Colonic mucosa (tissue), 4 donors: ENCODE results near the gene PELI1. TPM values are rescaled to one million over a fixed set of nuclear protein-coding genes. Genes with fewer than 3 reads are reported as not detected.
A peak's percentile ranks its signal among the peaks of the same experiment; 100 is the strongest.
"Not testable (repeated sequence)": the region's sequence is repeated elsewhere in the genome, so short reads cannot be mapped to it uniquely, and the experiment has no call there.

ENCODE experiments used
- DNase-seq: peaks from one replicate; pipeline ENCODE4 v3.0.0-alpha.2; 2020
- H3K27ac ChIP-seq: fragments of 200-600 bp; one replicate; pipeline ENCODE4 v1.8.0; 2021
- H3K27me3 ChIP-seq: fragments of 200-600 bp; one replicate; pipeline ENCODE4 v1.8.0; 2021
- H3K36me3 ChIP-seq: fragments of 200-600 bp; one replicate; pipeline ENCODE4 v1.8.0; 2021
- H3K4me1 ChIP-seq: fragments of 200-600 bp; one replicate; pipeline ENCODE4 v1.8.0; 2021; ENCODE audit warnings: mild to moderate bottlenecking
- H3K4me3 ChIP-seq: fragments of 200-600 bp; one replicate; pipeline ENCODE4 v1.8.0; 2021
- H3K9ac ChIP-seq, 2 donors: one replicate each; pipeline ENCODE4 v1.7.0; 2013; ENCODE audit warnings: control low read depth in 2 of 2, low read depth in 2 of 2, low read length in 2 of 2
- H3K9me3 ChIP-seq: fragments of 200-600 bp; one replicate; pipeline ENCODE4 v1.8.0; 2021
- CTCF ChIP-seq: fragments of 200-600 bp; IDR thresholded peaks from one replicate; pipeline ENCODE4 v1.8.0; 2022; ENCODE audit warnings: antibody characterized with exemption, mild to moderate bottlenecking
- intact Hi-C: fragments of 100-400 bp; cut with DNase I; formaldehyde crosslinking; loops from one replicate; pipeline ENCODE4 v1.14.1; 2022
- total RNA-seq, 2 donors: library from RNA; stranded (reverse); fragmentation: NEBNext Ultra II Directional in 1 of 2; extraction: Animal tissue kit (Norgen Biotek cat#: 25700) in 1 of 2; gene quantifications; one replicate each; pipeline ENCODE4 v1.2.1, GENCODE V29; 2021
- donor health status: healthy.
- donor health status: DM: no; HTN: no; CAD: no.
- donor health status: DM: no; HTN: no; CAD: no.

PELI1 gene
- total RNA-seq, 2 donors from 2014 or later = 34.3 to 57.6 TPM

DNA sequence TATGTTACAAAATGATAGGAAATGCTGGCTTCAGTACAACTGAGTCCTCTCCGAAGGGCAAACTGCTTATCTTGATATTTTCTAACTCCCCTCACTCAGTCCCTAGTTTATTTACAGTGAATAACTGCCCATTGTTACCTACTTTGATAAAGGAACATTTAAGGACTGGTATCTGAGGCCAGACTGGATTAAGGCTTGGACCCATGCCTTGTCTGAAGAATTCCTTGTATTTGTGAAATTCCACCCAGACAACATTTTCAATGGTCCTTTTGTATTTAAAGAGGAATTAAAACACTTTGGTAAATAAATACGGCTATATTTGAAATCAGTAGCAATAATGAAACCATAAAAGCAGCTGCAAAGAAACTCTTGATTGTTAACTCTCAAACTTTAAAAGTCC lies 58.3 kb downstream of the PELI1 start:
- H3K36me3 ChIP-seq = no peaks in the 10 kb centered on the region
- H3K27me3 ChIP-seq = no peaks in the 10 kb centered on the region
- no peak overlapping the region for H3K27ac ChIP-seq
- DNase-seq = no peak
- H3K9ac ChIP-seq = no peak overlapping the region
- H3K9me3 ChIP-seq = no peaks in the 10 kb centered on the region
- TF ChIP-seq CTCF = no peak
- intact Hi-C loops = no loop called here
- no peak overlapping the region for H3K4me3 ChIP-seq
- H3K4me1 ChIP-seq = no peaks in the 10 kb centered on the region

GRCh38 chr2:64081046-64081445 lies 63.2 kb downstream of the PELI1 start:
- no peaks in the 10 kb centered on the region for H3K36me3 ChIP-seq
- H3K9ac ChIP-seq = no peak overlapping the region
- DNase-seq = no peak
- no peak overlapping the region for H3K27ac ChIP-seq
- H3K9me3 ChIP-seq = no peaks in the 10 kb centered on the region
- H3K27me3 ChIP-seq = no peaks in the 10 kb centered on the region
- no peaks in the 10 kb centered on the region for H3K4me1 ChIP-seq
- no peak overlapping the region for H3K4me3 ChIP-seq
- no peak for TF ChIP-seq CTCF
- intact Hi-C loops = no loop called here

DNA sequence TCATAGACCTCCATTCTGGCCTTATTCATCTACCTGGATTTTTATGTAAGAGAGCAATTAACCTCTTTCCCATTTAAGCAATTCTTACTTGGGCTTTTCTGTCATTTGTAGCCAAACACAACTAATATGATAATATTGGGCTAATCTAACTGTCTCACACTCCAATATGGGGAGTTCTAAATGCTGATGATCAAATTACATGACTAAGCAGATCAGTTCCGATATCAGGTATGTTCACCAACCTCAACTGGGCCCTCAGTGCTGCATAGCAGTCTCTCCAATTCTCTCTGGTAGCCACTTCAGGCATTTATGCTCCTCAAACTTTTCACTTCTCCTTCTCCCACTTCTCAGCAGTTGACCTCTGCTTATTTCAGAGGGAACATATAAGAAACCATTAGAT lies 64.0 kb downstream of the PELI1 start:
- Histone ChIP-seq H3K4me3 (no peak overlapping the region), H3K36me3 (no peaks in the 10 kb centered on the region), H3K27me3 (no peaks in the 10 kb centered on the region), H3K27ac (no peak overlapping the region), H3K9me3 (no peaks in the 10 kb centered on the region), H3K9ac (no peak overlapping the region), H3K4me1 (no peaks in the 10 kb centered on the region)
- no peak for TF ChIP-seq CTCF
- intact Hi-C loops = no loop called here
- DNase-seq = no peak

GRCh38 chr2:64079688-64080087 lies 64.5 kb downstream of the PELI1 start:
- H3K4me1 ChIP-seq, H3K27ac ChIP-seq, H3K9ac ChIP-seq, DNase-seq, H3K27me3 ChIP-seq, intact Hi-C loops, H3K4me3 ChIP-seq, H3K36me3 ChIP-seq, H3K9me3 ChIP-seq: not testable (repeated sequence)

DNA sequence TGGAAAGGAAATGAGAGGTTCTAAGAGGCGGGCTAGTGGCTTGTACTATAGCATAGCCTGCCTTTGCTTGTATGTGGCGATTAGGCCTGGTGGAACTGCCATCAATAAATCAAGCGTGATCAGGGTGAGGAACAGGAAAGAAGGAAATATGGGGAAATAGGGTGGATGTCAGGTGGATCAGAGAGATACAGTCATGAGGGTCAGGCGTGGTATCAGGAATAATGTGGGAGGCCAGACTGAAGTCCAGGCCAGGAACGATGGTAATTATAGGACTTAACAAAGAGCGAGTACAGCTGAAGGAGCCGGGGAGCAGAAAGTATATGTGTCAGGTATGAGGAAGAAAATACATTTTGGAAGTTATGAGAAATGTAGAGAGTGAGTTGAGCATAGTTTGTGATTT lies 67.4 kb downstream of the PELI1 start:
- intact Hi-C loops, H3K9me3 ChIP-seq, DNase-seq, H3K27me3 ChIP-seq, H3K36me3 ChIP-seq, H3K4me1 ChIP-seq, H3K4me3 ChIP-seq, H3K9ac ChIP-seq, H3K27ac ChIP-seq: not testable (repeated sequence)

DNA sequence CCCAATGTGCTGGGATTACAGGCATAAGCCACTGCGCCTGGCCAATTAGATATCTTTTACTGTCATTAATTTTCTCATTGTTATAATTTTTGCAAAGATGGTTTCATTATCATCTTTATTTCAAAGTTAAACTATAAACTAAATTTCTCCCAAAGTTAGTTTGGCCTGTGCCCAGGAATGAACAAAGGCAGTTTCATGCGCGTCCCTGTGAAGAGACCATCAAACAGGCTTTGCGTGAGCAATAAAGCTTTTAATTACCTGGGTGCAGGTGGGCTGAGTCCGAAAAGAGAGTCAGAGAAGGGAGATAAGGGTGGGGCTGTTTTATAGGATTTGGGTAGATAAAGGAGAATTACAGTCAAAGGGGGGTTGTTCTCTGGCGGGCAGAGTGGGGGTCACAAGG lies 69.6 kb downstream of the PELI1 start:
- H3K27ac ChIP-seq, H3K27me3 ChIP-seq, intact Hi-C loops, H3K9me3 ChIP-seq, H3K4me3 ChIP-seq, H3K4me1 ChIP-seq, H3K9ac ChIP-seq, H3K36me3 ChIP-seq: not testable (repeated sequence)
- peak; percentile 47 for DNase-seq

DNA sequence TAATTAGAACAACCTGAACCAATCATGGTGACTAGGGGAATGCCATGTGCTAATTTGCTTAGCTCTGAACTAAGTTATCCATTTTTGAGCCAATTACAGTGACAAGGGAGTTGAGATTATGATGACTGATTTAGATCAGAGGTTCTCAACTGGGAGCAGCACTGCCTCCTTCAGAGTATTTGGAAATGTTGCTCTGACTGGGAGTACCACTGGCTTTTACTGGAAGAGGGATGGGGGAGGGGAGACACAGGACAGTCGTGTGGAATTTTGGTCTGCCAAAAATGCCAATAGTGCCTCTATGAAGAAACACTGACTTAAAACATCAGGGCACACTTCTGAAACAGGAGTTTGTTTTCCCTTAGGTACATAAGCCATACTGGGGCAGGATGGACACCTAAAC lies 76.9 kb downstream of the PELI1 start:
- intact Hi-C loops = no loop called here

More for the DNA sequence above, 76.9 kb downstream of the PELI1 start:
- H3K4me1 ChIP-seq = peaks cover 7% of the 10 kb centered on the region
- H3K27ac ChIP-seq = no peak overlapping the region
- no peak overlapping the region for H3K9ac ChIP-seq
- no peak for TF ChIP-seq CTCF
- H3K27me3 ChIP-seq = no peaks in the 10 kb centered on the region
- no peak overlapping the region for H3K4me3 ChIP-seq
- no peaks in the 10 kb centered on the region for H3K36me3 ChIP-seq
- DNase-seq = no peak
- no peaks in the 10 kb centered on the region for H3K9me3 ChIP-seq
